AG08395 (cell line): ENCODE data around the gene ADAMTS2.

Source experiments
- DNase-seq: peaks from one replicate; pipeline ENCODE4 v3.0.0; 2012; ENCODE audit warnings: mixed read lengths, low spot score

Gene ADAMTS2

DNA sequence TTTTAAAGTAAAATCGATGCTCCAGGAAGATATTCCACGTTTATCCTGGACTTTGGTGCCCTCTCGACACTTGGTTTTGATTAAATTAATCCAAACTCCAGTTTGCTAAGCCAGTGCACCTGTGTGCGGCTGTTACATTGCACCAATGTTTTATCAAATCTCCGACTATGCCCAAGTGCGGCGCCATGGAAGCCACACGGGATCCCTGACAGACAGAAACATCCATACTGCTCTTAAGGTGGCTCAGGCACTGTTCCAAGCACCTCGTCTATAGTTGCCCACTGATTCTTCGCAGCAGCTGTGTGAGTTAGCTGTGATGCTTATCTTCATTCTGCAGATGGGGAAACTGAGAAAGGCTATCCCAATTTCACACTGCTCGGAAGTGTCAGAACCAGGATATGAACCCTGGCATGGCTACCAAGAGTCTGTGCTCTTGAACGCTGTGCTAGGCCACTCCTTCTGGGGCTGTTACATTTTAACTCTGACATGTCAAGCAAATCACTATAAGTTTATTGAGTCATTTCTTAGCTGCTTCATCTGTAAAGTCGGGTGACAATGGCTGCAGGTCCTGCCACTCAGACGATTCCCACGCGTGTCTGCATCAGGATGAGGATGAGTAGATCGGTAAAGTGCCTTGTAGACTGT, 113.0 kb downstream of the ADAMTS2 start:
- no peak for DNase-seq

DNA sequence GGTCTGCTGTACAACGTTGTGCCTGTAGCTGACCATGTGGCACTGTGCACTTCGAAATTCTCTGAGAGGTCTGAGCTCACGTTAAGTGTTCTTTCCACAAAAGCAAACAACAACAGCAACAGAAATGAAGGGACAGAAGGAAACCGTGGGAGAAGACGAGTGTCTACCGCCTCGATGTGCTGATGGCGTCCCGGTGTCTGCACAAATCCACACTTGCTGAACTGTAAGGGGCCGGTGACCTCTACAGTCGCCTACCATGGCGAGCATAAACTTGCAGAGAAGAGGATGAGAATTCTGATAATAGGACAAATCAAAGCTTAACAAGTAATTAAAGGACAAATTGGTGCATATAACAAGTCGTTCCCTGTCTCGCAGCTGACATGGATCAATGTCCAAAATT, 114.0 kb downstream of the ADAMTS2 start:
- no peak for DNase-seq

DNA sequence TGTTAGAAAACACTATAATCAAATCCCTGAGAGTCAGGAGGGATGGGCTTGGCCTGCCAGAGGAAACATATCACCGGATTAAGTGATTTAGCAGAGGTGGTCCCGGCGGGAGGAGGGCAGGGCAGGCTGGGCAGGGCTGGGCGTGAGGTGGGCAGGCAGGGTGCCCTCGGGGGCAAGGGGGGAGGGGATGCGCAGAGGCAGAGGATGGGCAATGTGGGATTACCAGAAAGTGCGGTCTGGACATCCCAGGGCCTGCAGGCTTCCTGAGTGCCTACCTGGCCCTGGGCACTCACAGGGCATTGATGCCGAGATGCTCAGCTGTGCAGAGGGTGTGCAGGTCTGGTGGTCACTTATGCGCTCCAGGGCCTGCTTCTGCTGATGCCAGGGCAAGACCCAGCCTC, 115.2 kb downstream of the ADAMTS2 start:
- no peak for DNase-seq

DNA sequence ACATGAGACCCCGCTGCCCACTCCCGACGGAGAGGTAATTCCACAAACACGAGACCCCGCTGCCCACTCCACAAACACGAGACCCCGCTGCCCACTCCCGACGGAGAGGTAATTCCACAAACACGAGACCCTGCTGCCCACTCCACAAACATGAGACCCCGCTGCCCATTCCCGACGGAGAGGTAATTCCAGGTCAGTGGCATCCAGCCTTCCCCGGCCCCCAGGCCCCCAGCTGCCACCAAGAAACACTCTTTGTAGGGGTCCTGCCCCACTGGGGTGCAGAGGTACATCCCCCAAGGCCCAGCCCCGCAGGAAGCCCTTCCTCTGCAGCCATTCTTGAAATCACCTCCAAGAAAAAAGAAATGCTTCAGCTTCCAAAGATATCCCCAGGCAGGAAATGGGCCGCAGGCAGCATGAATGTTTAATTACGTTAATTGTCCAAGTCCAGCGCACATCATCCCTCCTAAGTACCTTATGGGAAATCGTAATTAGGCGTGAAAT, 115.9 kb downstream of the ADAMTS2 start:
- DNase-seq, result no peak

DNA sequence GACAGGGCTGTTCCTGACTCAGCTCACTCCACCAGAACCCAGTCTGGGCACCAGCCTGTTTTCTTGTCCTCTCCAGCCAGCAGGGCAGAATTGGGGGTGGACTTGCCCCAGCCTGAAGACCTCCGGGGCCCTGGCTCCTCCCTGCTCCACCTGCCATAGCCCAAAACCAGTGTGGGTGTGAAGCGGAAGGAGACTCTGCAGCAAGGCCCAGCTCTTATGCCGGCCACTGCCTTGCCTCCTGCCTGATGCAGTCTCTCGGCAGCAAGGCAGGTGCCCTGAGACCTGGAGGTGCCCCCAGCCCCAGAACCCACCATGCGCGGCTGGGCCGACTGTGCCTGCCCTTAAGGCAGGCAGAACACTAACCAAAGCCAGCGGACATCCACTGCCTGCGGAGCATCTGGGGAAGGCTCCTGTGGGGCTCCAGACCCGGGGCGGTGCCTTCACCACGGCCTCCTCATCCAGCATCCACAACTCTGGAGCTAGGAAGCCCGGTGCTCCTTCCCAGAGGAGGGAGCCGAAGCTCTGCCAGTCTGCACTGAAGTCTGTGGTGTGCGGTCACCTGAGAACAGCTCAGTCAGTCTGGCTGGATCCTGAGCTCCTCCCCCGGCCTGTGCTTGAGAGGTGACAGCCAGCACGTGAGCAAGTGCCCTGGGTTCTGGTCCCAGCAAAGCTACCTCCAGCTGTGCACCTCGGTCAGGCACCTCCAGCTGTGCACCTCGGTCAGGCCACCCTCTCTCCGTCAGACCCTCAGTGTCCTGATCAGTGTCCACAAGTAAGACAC, 116.7 kb downstream of the ADAMTS2 start:
- no peak for DNase-seq

DNA sequence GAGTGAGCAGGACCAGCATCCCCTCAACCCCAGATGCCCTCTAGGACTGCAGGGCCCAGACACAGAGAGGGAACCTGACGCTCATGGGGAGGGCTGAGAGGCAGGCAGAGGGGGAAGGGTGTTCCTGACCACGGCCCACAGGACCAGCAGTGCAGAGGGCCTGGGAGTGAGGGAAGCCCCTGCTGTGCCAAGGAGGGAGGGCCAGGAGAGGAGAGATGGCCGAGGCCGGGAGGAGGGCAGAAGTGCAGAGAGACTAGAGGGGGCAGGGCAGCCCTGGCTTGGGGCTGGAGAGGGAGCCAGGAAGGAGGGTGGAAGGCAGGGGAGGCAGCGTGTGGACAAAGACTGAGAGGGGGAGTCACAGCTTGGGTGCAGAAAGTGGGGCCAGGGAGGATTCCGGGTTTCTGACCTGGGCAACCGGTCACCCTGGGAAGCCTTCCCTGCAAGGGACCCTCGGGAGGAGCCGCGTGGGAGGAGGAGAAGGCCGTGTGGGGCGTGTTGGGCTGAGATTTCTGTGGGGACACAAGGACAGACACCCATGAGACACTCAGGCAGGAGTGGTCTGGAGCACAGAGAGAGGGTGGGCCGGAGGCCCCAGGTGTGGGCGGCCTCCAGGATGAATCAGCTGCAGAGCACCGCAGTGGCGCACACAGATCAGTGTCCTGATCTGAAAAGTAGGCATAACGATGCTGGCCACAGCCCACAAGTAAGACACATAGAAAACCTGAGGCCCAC, 117.5 kb downstream of the ADAMTS2 start:
- DNase-seq, result no peak

DNA sequence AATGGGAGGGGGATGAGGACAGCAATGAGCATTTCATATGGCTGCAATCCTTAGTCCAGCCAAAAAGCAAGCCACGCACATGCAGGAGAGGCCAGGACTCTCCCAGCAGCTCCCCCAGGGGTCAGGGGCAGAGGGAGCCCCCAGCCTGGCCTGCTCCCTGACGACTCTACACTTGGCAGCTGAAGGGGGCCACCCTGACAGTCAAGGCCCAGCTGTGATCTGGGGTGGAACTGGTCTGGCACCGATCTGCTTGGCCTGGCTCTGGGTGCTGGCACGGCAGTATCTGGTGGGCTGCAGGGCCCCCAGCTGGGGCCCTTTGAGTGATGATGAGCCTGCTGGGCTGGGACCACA, 118.1 kb downstream of the ADAMTS2 start:
- DNase-seq, result no peak

DNA sequence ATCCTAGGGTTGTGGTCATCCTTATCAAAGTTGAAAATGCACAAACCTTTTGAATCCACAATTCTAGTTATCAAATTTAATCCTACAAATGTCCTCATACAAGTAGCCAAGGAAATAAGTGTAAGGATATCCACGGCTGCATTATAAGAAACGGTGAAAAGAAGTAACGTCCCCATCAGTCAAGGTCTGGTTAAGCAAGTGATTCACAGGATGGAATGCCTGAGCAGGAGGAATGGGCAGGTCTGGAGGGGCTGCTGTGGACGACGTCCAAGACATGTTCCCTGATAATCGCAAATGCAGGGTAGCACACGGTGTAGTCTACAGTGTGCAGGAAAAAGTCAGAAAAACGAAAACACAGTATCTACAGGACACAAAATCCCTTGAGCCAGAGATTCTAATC, 118.6 kb downstream of the ADAMTS2 start:
- no peak for DNase-seq

DNA sequence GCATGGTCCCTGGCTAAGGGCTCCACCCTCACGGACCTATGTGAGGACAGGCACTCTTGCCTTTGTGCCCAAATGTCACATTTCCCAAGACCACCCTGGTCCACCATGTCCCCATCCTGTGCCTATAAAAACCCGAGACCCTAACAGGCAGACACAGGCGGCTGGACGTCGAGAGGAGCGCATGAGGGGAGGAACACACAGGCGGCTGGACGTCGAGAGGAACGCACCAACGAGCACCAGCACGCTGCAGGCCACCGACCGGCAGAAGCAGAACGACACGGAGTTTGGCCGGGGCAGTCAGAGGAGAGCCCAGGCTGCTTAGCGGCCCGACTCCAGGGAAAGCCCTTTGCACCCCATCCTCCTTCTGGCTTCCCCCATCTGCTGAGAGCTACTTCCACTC, 119.9 kb downstream of the ADAMTS2 start:
- no peak for DNase-seq

DNA sequence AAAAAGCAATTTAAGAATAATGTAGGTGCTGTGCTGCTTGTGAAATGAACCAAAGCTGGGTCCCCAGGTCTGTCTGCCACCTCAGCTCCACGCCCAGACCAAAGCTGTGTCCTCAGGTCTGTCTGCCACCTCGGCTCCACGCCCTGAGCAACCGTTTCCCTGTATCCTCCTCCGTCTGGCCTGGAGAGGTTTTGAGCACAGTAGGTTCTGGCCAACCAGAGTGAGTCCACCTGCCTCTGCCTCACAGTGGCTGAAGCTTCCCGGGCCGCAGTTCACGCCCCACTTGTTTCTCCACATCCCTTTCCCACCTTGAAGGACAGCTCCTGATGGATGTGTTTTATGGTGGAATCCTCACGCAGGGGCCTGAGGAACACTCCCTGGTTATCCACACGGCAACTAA, 120.5 kb downstream of the ADAMTS2 start:
- no peak for DNase-seq

DNA sequence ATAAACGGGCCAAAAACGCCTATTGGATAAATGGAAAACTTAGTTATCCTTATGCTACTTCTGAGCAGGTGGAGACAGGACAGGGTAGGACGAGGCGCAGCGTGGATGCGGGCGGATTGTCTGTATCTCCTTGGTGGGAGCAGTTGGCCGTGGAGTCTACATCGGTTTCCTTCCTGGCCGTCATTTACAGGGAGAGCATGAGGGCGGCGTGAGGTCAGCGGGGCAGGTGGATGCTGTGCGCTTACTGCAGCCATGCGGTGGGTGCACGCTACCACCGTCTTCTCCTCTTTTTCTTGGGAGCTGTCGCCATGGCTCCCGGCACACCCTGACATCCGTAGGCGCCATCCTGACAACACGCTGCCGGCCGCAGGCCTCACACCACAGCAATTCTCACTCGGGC, 121.3 kb downstream of the ADAMTS2 start:
- DNase-seq, result no peak

DNA sequence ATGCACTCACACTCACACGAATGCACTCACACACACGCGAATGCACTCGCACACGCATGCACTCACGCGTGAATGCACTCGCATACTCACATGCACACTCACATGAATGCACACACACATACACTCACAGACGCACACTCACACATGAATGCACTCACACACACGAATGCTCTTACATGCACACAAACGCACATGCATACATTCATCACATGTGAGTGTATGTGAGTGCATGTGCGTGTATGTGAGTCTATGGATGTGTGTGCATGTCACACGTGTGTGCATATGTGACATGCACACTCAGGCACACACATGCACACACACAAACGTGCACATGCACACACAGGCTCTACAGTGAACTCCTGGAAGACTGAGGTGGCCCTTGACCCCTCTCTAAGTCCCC, 121.7 kb downstream of the ADAMTS2 start:
- no peak for DNase-seq

DNA sequence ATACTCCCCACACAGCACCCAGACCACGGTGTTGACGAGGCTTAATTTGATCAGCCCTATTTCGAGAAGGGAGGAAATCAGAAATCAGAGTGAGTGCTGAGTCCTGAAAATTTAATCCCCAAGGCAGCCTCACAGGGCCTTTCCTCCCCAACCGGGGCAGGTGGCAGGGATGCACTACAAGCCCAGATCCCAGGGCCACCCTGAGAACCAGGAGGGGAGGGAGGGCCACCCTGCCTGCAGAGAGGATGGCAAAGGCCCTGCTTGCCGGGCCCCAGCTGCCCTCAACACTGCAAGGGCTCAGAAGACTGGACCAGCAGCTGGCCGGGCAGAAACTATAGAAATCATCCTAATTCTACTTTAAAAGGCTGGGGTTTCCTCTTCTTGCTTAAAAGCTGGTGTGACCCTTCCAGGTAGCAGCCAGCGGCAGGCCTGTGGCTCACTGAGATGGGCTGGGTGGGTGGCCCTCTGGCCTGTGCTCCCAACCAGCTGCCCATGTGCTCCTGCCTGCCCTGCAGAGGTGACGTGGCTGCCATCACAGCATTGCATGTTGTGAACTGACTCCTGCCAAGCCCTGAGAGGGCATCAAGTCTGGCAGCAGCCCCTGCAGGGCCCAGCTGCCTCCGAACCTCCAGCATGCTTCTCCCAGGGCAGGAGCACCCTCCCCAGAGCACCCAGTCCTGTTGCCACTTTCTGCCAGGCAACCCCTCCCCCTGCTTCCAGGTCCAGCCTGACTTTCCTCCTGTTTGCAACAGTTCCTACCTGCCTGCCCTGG, 122.8 kb downstream of the ADAMTS2 start:
- no peak for DNase-seq

DNA sequence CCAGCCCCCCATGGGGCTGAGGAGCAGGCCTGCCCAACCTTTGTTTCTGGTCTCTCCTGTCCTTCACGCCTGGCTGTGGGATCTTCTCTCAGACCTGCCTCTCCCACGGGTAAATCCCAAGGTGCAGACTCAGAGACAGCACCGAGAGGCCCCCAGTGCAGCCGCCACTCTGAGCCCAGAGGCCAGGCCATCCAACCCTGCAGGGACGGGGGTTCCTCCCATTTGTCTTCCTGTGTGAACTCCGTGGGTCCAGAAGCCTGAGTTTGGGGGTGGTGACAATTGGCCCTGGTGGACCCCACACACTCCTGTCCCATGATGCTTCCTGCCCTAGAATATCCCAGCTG, 123.4 kb downstream of the ADAMTS2 start:
- DNase-seq, result no peak

DNA sequence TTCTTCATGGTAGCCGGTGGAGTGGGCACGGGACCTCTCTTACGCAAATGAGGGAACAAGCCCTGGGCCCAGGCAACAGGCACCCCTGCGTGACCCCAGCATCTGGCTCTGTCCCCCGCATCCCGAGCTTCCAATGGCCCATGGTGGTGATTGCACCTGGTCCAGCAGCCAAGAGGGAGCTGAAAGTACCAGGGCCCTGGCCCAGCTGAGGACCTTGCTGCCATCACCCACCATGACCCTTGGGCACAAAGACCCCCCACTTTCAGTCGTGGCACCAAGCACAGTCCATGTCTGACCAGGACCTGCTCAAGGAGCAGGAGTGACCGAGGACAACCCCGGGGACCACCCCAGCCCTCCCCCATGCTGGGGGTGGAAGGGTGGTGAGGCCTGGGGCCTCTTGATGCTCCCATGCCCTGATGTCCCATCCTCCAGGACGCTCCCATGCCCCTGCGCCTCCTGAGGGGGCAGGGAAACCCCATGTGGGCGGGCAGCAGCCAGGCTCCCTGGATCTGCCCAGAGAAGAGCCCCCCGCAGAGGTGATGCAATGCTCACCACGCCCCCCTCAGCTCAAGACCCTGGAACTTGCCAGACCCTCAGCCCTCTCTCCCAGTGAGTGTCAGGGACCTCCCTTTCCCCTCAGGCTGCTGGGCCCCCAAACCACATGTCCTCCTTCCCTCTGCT, 123.9 kb downstream of the ADAMTS2 start:
- DNase-seq, result no peak

DNA sequence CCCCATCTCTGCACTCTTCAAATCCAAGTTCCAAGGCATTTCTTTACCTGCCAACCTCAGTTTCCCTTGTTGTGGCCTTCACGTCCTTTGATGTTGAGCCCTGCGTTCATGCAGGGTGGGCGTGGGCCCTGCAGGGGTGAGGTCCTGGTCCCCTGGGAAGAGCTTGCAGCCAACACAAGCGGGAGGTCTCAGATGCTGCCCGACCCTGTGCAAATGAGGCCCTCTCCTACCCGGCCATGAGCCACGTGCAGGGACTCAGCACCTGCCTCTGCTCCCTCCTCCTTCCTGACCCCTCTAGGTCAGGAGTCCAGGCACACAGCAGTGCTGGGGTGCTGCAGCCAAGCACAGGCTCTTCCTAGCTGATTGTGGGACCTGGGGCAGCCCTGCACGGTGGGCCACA, 124.5 kb downstream of the ADAMTS2 start:
- DNase-seq, result no peak

DNA sequence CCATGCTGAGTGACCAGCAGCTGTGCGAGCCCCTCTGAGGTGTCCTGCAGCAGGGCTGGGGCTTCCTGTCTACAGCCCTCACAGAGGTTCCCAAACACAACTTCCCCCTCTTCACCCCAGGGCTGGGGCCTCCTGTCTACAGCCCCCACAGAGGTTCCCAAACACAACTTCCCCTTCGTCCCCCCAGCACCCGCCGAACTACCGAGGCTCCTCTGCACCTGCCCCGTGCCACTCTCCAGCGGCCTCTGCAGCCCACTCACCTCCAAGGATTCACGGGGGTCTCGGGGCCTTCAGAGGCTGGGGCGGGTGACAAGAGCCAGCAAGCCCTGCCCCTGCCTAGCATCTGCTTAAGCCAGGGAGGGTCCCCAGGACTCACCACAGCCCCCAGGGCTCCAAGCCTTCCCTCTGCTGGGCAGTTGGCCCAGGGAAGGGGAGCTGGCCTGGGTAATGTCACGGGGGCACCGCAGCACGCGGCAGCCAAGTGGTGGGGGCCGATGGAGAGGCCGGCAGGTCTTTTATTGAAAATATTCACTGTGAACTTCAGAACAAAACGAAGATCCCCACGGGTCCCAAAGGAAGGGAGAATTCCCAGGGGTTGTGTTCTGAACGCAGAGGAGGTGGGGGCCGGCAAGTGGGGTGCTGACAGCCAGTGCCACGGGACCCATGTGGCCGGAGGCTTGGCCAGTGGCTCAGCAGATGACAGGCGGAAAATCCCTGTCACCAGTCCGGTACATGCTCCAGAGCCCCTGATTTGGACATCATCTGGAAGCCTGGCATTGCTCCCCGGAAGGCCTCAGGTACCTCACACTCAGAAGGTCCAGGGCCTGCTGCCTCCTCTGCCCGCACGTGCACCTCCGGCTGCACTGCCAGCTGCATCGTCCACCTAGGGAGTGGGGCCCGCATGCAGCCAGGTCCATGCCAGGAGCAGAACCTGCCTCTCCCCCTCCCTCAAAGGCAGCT, 125.3 kb downstream of the ADAMTS2 start:
- DNase-seq, result no peak

DNA sequence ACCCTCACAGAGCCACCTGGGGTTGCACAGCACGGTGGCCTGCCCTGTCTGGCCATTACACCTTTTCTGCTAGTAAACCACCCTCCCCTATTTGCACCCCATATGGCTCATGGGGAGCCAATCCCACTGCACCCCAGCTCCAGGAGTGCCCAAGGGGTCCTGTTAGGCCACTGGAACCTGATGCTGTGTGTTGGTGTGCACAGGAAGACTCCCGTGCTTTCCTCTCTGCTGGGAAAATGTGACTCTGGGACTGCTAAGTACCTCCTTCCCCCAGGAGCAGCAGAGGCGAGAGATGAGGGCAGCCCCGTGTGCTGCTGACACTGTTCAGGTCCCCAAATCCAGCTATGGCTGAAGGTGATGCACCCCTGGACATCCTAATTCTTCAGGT, 126.3 kb downstream of the ADAMTS2 start:
- DNase-seq, result no peak

DNA sequence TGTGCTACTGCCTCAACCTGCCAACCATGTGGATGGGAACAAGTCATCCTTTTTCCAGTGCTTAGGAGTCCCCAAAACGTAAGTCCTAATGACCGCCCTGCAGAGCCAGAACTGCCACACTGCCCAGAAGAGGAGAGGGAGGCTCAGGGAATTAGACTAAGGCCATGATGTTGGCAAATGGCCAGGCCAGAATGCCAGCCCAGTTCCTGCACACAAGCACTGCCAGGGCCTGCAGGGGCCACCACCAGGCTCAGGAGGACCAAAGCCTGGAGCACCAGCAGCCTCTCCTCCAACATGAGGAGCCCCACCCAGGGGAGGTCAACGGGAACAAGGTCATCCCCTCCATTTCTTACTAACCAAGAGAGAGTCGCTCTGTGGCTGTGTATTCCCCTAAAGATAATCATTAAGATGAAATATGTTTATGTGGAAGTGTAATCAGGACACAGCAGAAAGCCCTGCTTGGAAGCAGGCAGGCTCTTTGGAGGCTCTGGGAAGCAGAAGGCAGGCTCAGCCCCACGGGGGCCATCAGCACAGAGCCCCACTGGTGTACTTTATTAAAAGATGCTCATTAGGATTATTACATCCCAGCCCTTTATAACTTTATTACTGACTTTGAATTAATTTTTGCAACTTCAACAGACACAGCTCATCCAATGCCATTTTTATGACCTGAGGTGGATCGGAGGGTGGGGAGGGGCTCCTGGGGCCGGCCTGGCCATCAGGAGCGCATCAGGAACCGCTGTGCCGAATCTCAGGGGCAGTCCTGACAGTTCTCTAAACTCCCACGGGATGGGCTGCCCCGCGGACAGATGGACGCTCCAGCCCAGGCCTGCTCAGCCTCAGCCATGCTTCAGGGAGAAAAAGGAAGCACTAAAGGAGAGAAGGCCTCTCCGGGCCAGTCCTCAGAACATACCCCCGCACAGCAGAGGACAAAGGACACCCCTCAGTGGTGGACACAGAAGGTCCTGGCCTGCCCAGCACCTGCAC, 127.0 kb downstream of the ADAMTS2 start:
- no peak for DNase-seq

DNA sequence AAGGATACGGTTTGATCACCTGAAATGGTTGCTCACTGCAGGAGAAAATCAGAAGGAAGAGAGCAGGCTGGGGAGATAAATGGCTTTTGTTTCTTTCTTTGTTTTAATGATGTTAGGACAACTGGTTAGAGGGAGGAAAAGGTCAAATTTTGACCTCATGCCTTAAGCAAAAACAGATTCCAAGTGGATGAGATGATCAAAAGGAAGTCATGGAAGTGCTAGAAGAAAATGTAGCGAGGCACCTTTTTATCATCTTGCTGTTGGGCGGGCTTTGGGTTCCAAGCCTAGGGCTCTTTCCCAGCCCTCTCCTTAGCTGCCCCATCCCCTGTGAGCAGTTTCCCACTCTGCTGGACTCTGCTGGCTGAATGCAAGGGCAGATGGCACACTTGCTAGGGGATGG, 127.9 kb downstream of the ADAMTS2 start:
- DNase-seq, result no peak
